GM19395 (cell line): Measurements from ENCODE around the gene FBXW9.
A peak's percentile ranks its signal among the peaks of the same experiment; 100 is the strongest.
"Not testable (repeated sequence)": the region's sequence is repeated elsewhere in the genome, so short reads cannot be mapped to it uniquely, and the experiment has no call there.

ENCODE experiments used
- ATAC-seq: cut with Tn5 transposase; IDR thresholded peaks from one replicate; pipeline ENCODE4 v1.9.1; 2021; ENCODE audit warnings: mild to moderate bottlenecking, moderate library complexity; ENCODE audit not compliant: unreplicated experiment

FBXW9 gene

GRCh38 chr19:12685831-12686230, 10.6 kb downstream of the FBXW9 start:
- no peak for ATAC-seq

DNA sequence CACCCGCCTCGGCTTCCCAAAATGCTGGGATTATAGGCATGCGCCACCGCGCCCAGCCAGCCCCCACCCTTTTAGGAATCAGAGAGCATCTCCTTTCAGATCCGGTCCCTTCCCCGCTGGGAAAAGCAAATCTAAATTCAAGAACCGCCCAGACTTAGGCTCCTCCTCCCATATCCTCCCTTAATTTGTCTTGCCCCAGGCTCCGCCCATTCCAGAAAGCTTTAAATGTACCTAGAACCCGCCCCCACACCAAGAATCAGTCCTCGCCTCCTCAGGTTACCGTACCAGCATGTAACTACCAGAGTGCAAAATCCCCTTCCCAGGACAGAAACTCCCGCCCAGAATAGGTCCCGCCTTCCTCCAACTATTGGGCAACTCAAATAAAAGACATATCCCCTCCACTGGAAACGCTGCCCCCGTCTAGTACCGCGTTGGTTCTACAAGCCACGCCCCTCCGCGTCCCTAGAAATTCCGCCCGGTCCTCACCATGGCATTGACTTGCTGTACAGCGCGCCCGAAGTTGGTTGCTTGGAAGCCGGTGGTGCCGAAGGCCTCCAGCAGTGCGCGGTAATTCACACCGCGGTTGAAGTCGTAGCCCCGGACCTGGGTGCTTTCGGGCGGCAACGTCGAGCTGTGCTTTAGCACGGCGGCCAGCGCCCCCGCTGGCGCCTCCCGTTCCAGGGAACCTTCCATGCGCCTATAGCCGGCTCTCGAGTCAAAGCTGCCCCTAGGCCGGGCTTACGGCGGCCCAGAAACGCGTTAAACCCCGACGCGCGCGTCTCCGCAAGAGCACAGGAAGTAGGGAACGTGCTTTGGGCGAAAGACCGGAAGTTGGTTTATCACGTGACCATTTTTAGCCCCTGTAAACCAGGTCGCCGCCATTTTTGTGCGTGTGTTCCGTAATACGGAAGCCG, 15.1 kb downstream of the FBXW9 start, which contains the start of gene DHPS:
Gene DHPS, minus strand, starts transcription at position 807 of the 914 bp plus-strand sequence. Its CDS starts 114 bp downstream, at position 693.
- peak; percentile 75 for ATAC-seq

GRCh38 chr19:12680034-12680433, 16.4 kb downstream of the FBXW9 start:
- ATAC-seq: no peak

GRCh38 chr19:12678039-12678438, 18.4 kb downstream of the FBXW9 start:
- ATAC-seq: not testable (repeated sequence)

GRCh38 chr19:12676928-12677327, 19.5 kb downstream of the FBXW9 start:
- ATAC-seq: no peak

DNA sequence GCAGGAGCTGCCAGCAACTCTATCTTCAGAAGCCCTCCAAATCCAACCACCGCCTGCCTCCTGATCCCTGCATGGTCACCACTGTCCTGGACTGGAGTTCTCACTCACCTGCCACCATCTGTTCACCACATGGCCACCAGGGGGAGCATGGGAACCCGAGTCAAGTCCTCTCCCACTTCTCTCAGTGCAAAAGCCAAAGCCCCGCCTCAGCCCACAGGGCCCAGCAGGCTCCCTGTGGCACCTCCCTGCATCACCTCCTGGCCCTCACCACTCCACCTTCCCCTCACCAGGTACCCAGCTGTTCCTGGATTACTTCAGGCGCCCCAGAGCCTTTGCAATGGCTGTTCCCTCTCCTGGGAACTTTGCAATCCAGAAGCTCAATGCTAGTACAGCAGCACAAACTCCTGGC, 20.0 kb downstream of the FBXW9 start:
- ATAC-seq: no peak

DNA sequence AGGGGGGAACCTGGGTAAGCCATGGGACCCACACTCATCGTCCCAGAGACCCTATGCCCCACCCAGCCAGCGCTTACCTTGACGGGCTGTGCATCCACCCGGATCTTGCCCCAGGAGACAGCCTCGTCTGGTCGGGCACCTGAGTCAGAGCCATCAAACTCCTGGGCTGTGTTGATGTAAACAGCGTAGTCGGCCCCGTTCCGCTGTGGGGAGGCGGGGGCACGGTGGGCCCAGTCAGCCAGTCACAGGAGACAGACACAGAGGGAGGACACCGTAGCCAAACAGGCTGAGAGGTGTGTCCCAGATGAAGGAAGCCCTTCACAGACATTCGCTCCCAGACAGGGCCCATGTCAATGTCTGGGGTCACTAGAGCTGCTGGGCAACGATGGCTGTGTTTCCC, 20.5 kb downstream of the FBXW9 start:
- ATAC-seq: no peak

- no peak for ATAC-seq
Observed at GRCh38 chr19:12675399-12675798, 21.0 kb downstream of the FBXW9 start.

- no peak for ATAC-seq
Observed at GRCh38 chr19:12672744-12673143, 23.7 kb downstream of the FBXW9 start.

GRCh38 chr19:12670159-12670928, 26.1 kb downstream of the FBXW9 start:
- ATAC-seq: no peak

DNA sequence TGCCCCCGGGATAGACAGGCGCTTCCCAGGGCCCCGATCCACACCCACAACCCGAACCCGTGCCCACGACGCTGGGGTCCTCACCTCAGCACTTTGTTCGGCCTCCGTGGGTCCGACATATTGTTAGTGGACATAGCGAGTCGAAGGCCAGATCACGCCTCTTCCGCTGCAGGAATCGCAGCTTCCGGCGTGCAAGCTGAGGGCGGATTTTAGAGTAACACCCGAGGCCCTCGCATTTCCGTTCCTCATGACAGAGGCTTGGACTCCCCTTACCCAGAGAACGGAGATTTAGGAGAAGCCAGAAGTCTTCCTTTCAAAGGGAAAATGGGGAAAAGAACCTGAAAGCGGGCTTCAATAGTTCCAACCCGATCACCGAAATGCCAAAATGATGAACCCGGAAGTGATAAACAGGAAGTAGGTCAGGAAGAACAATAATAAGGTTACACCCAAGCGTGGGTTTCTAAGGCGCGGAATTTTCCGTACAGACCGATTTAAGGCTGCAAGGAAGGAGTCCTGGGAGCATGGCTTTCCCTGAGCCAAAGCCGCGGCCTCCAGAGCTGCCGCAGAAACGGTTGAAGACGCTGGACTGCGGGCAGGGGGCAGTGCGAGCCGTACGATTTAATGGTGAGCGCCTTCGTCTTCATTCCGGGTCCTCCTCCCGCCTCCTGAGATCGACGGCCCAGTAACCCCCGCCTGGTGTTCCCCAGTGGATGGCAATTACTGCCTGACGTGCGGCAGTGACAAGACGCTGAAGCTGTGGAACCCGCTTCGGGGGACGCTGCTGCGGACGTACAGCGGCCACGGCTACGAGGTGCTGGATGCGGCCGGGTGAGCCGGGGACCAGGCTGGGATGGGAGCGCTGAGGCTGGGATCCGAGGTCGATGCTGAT, 26.9 kb downstream of the FBXW9 start:
- ATAC-seq: no peak

DNA sequence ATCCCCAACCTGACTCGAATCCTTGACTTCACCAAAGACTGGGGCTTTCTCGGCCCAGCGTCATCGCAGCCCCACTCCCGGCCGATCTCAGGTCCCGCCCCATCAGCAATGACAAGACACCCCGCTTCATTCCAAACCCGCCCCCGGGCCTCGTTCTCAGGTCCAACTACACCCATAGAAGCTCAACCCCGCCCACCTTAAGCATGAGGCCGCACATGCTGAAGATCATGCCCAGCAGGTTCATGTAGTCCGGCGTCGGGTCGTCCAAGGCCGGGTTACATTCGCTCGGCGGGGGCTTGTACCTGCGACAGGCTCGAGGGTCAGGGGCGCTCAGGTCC, 27.5 kb downstream of the FBXW9 start:
- ATAC-seq: no peak

DNA sequence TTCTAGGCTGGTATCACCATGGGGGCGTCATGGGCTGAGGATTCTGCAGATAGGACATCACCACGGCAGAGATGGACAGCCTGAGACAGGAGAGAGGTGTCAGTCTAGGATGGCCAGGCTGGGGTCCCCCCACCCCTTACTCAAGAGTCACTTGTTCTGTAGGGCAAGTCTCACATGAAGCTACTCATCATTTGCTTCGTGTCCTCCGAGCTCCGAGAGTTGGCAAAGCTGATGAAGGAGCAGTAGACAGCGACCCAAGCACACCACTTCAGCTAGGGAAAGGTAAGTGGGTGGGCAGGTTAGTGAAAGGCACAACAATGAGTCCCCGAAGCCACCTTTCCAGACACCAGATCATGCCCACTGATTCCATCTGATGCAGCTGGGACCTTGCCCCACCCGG, 28.1 kb downstream of the FBXW9 start:
- no peak for ATAC-seq

GRCh38 chr19:12667731-12668302, 28.6 kb downstream of the FBXW9 start:
- no peak for ATAC-seq

- no peak for ATAC-seq
Observed at GRCh38 chr19:12666265-12667048, 30.0 kb downstream of the FBXW9 start, which contains the start of the genes MAN2B1 and WDR83. Gene MAN2B1, minus strand, starts transcription at chr19:12666742. Its CDS starts 41 bp downstream, at chr19:12666701. Gene WDR83, plus strand, starts transcription at chr19:12666807. Its CDS starts 2,984 bp downstream, at chr19:12669791.

DNA sequence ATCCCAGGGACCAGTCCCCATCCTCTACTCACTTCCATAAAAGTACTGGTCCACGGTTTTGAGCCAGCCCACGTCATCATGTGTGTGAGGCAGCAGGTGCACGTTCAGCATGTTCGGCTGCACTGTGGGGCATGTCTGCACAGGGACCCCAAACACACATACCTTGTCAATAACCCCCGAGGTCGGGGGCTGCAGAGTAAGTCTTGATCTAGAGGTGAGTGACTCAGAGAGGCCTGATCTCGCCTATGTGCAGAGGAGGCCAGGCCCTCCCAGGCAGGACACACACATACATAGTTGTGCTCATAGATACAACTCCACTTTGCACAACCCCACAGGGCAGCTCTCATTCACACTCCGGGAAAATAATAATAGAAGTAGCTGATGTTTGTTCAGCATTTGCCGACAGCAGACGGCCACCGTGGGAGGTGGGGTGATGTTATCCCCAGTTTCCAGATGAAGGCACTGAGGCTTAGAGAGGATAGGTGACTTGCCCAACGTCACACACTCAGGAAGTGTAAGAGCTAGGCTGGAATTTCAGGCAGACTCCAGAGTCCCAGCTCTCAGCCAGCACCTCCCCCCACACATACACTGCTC, 30.7 kb downstream of the FBXW9 start:
- no peak for ATAC-seq

DNA sequence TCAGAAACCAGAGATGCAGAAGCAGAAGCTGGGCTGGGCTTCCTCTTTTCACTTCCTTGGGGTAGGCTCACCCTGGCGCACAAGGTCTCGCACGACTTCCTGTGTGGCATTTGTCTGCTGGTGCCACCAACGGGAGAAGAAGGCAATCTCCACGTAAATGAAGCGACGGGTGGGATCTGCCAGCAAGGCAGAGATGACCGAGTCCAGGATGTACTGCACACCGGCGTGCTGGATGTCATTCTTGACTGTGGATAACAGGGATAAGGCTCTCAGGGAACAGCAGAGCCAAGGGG, 31.2 kb downstream of the FBXW9 start:
- ATAC-seq: no peak

GRCh38 chr19:12664406-12665280, 31.8 kb downstream of the FBXW9 start:
- no peak for ATAC-seq
